ENCODE results near the gene EVI2A.
"Not testable (repeated sequence)": the region's sequence is repeated elsewhere in the genome, so short reads cannot be mapped to it uniquely, and the experiment has no call there.

EVI2A gene

DNA sequence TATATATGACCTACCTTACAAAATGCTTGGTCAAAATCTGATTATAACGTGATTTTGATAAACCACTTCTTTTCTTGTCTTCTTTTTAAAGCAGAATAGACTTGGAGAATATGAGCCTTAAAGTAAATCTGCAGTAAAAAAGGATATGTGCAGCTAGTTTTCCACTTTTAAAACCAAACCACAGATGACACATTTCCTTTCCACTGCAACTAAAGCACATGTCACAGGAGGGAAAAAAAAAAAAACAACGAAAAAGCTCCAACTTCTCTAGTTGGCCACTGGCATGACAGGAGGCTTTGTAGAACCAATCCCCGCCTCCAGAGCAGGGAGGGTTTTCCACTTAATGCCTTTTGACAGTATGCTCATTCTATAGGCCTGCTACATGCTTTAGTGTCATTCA lies at the start of gene EVI2A:
Gene EVI2A (minus strand): TSS at position 142 of the 400 bp plus-strand sequence. CDS start 2,609 bp downstream, outside the sequence.
- in situ Hi-C loops (cut with HindIII; ENCODE audit: low sequenced_read_pairs), result no loop called here

GRCh38 chr17:31369266-31369665 lies 47.8 kb upstream of the EVI2A start:
- in situ Hi-C loops (cut with HindIII; ENCODE audit: low sequenced_read_pairs), result no loop called here

GRCh38 chr17:31366088-31366487 lies 44.7 kb upstream of the EVI2A start:
- in situ Hi-C loops (cut with HindIII; ENCODE audit: low sequenced_read_pairs), result no loop called here

DNA sequence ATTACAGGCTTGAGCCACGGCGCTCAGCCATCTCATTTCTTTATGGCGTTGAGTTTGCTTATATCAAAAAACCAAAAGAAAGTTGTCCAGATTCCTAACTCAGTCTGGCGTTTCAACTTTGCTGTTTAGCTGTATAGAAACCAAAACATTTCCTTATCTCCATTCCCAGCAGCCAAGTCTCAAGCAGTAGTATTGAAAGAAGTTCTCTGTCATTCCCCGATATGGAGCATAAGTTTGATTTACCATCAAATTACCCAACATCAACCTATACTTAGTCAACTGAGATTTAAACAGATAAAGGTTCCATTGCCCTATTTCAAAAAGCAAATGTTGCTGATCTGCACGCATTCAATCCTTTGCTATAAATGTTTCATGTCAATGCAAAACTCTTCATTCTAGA lies 42.6 kb upstream of the EVI2A start:
- in situ Hi-C loops (cut with HindIII; ENCODE audit: low sequenced_read_pairs), result no loop called here

GRCh38 chr17:31357839-31358394 lies 36.5 kb upstream of the EVI2A start:
- in situ Hi-C loops (cut with HindIII; ENCODE audit: low sequenced_read_pairs), result no loop called here

DNA sequence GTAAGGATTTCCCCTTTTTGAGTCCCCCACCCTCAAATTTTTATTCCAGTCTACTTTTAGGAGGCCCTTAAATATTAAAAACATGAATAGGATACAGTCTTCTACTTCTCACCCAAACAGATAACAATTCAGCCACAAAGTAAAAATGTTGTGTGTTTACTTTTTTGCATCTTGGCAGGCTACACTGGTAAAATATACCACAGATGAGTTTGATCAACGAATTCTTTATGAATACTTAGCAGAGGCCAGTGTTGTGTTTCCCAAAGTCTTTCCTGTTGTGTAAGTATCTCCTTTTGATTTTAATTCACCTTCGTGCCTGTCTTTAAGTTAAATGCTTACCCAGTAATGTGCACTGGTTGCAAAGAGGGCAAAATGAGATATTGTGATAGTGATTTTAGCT lies 35.7 kb upstream of the EVI2A start:
- in situ Hi-C loops (cut with HindIII; ENCODE audit: low sequenced_read_pairs), result no loop called here

GRCh38 chr17:31355935-31356334 lies 34.5 kb upstream of the EVI2A start:
- in situ Hi-C loops (cut with HindIII; ENCODE audit: low sequenced_read_pairs), result no loop called here

- in situ Hi-C loops (cut with HindIII; ENCODE audit: low sequenced_read_pairs), result no loop called here
Observed at GRCh38 chr17:31349454-31349853, 28.0 kb upstream of the EVI2A start.

GRCh38 chr17:31345191-31345747 lies 23.8 kb upstream of the EVI2A start:
- in situ Hi-C loops (cut with HindIII; ENCODE audit: low sequenced_read_pairs), result not testable (repeated sequence)

- in situ Hi-C loops (cut with HindIII; ENCODE audit: low sequenced_read_pairs), result no loop called here
Observed at GRCh38 chr17:31339906-31340661, 18.7 kb upstream of the EVI2A start.

- in situ Hi-C loops (cut with HindIII; ENCODE audit: low sequenced_read_pairs), result no loop called here
Observed at GRCh38 chr17:31329221-31329620, 7.8 kb upstream of the EVI2A start.

GRCh38 chr17:31328160-31328535 lies 6.7 kb upstream of the EVI2A start:
- in situ Hi-C loops (cut with HindIII; ENCODE audit: low sequenced_read_pairs), result no loop called here

DNA sequence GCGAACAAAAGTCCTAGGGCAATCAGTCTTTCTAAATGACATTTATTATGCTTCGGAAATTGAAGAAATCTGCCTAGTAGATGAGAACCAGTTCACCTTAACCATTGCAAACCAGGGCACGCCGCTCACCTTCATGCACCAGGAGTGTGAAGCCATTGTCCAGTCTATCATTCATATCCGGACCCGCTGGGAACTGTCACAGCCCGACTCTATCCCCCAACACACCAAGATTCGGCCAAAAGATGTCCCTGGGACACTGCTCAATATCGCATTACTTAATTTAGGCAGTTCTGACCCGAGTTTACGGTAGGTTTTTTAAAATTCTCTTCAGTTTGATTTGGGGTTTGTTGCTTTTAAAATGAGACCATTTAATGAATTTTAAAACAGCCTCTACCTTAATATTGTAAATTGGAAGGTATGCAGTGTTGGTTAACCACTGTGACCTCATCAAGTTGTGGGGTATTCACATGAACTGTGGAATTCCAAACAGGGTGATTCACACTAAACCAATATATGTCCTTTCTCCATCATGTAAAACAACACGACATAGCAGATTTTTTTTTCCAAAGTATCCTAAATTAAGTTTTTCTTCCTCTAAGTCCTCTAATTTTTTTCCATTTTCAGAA lies 6.2 kb upstream of the EVI2A start:
- in situ Hi-C loops (cut with HindIII; ENCODE audit: low sequenced_read_pairs), result no loop called here

DNA sequence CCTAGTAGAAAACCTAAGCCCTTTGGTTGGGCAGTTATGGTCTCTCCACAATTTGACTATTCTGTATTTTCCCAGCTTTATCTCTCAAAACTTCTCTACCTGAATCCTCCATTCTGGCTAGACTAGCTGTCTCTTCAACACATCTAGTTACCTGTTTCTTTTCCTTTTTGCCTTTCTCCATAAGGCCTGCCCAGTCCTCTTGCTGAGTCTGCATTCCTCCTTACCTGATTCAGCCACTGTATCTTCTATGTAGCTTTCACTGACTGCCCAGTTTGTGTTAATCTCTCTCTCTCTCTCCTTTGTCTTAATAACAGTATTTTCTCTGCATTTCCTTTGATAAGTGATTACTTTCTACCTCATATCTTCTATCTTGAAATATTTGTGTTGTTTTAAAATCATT lies 2.1 kb upstream of the EVI2A start:
- in situ Hi-C loops (cut with HindIII; ENCODE audit: low sequenced_read_pairs), result no loop called here

GRCh38 chr17:31321966-31322365 lies 544 bp upstream of the EVI2A start:
- in situ Hi-C loops (cut with HindIII; ENCODE audit: low sequenced_read_pairs), result no loop called here

DNA sequence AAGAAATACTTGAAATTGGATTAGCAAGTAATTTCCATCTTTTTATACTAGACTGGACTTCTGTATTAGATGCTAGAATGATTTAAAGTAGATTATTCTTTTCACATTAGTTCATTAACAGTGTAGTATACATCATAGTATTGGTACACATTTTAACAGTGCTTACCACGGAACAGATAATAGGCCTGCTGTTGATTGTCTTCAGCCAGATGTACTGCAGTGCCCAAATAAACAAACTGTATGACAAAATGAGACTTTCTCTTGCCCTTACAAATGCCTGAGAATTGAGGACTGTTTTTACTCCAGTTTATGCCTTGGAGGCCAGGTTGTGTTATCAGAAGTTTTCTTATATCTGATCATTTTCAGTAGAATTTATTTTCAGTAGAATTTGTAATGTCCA lies 631 bp downstream of the EVI2A start:
- in situ Hi-C loops (cut with HindIII; ENCODE audit: low sequenced_read_pairs), result no loop called here

DNA sequence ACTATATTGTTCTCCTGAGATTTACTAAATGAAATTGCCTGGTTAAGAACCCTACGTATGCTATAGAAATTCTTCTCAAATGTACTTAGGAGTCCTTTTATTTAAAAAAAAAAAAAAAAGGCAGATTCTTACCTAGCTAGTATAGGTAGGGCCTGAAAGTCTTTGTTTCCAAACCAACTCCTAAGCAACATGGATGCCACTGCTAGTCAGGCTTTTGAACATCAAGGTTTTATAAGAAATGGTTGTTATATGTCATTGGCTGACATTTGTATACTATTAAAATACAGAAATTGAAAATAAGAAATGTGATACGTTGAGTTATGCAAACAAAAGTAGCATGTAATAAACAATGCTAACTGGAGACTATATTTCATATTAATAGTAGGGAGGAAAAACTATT lies 1.2 kb downstream of the EVI2A start:
- in situ Hi-C loops (cut with HindIII; ENCODE audit: low sequenced_read_pairs), result no loop called here

- in situ Hi-C loops (cut with HindIII; ENCODE audit: low sequenced_read_pairs), result no loop called here
Observed at GRCh38 chr17:31318851-31319661, 2.4 kb downstream of the EVI2A start.

DNA sequence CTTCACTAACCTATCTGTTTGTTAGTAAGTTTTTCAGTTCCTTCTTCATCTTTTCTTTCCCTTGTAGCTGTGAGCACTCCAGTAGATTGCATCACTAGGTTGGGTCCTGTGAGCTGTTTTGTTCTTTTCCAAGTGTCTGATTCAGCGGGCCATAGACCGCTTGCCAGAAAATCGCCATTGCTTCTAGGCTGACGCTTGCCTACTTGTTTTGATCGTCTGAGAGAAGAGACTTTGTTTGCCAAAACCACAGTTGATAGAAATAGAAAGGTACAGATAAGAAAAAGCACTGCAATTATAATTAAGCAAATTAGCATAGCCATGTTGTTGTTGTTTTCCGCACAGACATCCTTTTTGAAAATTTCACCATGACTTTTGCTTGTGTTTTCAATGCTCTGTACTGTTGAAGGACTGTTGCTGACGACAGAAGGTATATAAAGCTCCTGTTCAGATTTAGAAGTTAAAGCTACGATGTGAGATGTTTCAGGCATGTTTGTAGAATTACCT lies 3.1 kb downstream of the EVI2A start:
- in situ Hi-C loops (cut with HindIII; ENCODE audit: low sequenced_read_pairs), result no loop called here

DNA sequence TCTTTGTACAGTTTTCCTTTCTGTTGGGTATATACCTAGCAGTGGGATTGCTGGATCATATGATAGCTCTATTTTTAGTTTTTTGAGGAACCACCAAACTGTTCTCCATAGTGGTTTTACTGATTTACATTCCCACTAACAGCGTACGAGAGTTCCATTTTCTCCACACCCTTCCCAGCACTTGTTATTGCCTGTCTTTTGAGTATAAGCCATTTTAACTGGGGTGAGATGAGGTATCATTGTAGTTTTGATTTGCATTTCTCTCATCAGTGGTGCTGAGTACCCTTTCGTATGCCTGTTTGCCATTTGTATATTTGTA lies 6.7 kb downstream of the EVI2A start:
- in situ Hi-C loops (cut with HindIII; ENCODE audit: low sequenced_read_pairs), result no loop called here
